NCI-H446 (cell line): ENCODE measurements around the gene ATP6AP1.
A peak's percentile ranks its signal among the peaks of the same experiment; 100 is the strongest.

ENCODE experiments used
- DNase-seq, 2 experiments: peaks; one replicate each; lab custom pipeline; 2025; lab: John Stamatoyannopoulos, UW

ATP6AP1 gene

DNA sequence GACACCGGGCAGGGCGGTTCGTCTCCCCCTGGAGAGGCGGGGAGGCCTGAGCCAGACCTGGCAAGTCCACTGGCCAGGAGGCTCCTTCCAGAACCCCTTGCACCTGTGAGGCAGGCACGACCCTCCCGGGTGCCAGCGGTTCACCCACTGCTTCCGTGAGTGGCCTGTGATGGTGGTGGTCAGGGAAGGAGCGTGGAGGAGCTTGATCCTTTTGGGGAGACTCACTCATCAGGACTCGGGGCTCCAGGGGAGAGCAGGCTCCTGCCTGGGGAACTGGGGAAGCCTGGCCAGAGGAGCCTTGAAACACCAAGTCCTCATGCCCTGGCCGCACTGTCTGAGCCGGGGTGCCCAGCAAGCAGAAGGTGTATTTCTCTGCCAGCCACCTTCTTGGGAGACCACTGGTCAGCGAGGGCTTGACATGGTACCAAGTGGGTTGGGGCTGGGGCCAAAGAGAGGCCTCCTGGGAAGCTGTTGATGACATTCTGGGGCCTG is 16.3 kb downstream of the ATP6AP1 start:
- no peak for DNase-seq

DNA sequence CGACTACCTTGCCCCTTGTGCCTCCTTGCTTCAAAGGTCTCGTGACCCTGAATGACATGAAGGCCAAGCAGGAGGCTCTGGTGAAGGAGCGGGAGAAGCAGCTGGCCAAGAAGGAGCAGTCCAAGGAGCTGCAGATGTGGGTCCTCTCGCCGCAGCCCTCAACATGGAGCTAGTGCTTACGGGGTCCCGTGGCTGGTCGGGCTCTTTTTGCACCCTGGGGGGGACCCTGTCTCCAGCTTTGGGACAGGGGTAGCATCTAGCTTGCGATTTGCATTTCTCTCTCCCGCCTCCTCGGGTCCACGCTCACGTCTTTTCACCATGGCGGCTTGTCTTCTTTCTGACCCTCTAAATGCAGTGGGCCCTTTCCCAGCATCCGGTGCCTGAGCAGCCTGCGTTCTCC is 17.3 kb downstream of the ATP6AP1 start:
- DNase-seq, result no peak

- DNase-seq, result no peak
These were observed 18.0 kb downstream of the ATP6AP1 start for GRCh38 chrX:154446430-154446829.

- no peak for DNase-seq
These were observed 20.0 kb downstream of the ATP6AP1 start for GRCh38 chrX:154448484-154448883.

- no peak for DNase-seq
These were observed 21.1 kb downstream of the ATP6AP1 start for GRCh38 chrX:154449618-154450017.

DNA sequence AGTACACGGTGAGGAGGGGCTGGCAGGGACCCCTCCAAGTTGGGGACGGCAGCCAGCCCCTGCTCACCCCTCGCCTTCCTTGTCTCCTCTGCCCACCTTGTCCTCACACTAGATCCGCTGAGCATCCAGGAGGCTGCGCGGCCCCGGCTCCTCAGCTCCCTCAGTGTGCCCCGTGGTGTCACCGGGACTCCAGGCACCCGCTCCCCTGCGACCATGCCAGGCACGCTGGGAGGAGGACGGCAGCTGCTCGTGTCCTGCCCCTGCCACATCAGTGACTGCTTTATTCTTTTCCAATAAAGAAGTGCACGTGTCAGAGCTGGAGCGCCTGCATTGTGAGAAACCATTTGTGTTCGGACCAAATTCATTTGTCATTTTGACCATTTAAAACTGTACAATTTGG is 21.8 kb downstream of the ATP6AP1 start:
- no peak for DNase-seq

- no peak for DNase-seq
These were observed 24.3 kb downstream of the ATP6AP1 start for GRCh38 chrX:154452823-154453222.

DNA sequence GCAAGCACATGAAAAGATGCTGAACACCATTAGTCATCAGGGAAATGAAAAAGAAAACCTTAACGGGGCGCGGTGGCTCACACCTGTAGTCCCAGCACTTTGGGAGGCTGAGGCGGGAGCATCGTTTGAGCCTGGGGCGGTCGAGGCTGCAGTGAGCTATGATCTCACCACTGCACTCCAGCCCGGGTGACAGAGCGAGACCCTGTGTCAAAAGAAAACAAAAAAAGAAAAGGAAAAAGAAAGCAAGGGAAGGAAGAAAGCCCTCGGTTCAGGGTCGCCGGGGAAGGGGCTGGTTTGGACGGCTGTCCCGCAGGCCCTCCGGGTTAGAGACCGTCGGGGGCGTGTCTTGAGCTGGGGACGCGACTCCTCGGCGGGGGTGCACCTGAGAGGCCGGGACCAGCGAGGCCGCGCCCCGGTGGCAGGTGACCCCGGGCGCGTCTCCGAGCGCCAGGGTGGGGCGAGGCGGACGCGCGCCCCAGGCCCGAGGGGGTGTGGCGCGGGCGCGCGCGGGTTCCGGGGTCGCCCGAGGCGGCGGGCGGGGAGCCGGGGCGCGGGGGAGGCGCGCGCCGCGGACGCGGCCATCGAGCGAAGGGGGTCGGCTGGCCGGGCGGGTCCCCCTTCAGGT is 29.1 kb downstream of the ATP6AP1 start:
- DNase-seq, result peak in 1 of 2 experiments; percentile 47

GRCh38 chrX:154458116-154458953 is 29.9 kb downstream of the ATP6AP1 start, which contains the start of gene PLXNA3:
TSS of gene PLXNA3 (plus strand) at chrX:154458281. CDS start at chrX:154460184, 1,903 bp downstream.
- DNase-seq, result peak in 1 of 2 experiments; percentile 47

DNA sequence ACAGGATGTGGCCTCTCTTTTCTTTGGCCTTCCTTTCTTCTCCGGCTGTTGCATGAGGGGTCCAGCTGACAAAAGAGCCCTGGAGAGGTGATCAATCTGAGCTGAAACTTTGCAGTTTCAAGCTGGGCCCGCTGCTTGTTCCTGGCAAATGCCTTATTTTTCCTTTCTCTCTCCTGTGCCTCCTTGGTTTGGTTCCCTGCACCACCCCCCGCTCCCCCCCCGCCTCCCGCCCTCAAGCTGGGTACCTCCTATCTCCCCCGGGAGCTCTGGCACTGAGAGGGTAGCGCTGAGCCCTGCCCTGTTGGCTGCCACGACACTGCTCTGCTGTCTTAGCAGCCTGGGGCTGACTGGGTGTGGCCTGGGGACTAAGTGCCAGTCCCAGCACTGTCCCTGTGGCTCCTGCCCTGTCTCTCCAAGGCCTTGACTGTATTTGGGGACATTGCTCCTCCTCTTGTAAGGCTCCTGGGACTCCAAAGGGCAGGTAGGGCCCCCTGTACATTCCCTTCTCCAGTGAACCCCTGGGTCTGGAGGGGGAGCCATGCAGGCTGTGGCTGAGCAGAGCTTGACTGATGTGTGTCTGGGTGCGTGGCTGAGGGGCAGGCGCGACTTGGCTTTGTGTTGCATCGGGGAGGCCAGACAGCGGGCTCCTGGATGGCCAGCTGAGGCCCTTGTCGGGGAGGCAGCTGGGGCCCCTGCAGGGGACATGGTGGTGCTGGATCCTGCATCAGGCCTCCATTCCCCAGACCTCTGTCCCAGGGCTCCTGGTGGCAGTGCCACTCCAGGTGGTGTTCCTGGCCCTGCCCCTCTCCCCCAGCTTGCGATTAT is 30.7 kb downstream of the ATP6AP1 start:
- peak in 1 of 2 experiments; percentile 30 for DNase-seq

DNA sequence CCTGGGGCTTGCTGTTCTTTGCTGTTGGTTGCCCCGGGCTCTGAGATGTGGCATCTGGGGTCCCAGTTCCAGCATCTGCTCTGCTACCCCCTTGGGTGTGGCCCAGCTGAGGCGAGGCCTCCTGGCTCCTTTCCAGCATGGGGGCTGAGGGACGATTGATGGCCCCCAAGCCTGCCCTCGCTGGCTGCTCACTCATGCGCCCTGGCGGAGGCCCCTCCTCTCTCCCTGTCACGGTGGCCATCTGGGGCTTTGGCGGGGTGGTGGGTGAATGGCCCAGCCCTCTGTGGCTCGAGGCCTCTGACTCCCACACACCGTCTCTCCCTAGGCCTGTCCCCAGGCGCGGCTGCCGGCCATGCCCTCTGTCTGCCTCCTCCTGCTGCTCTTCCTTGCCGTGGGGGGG is 31.4 kb downstream of the ATP6AP1 start:
- no peak for DNase-seq

GRCh38 chrX:154460326-154460725 is 31.8 kb downstream of the ATP6AP1 start:
- DNase-seq, result no peak

DNA sequence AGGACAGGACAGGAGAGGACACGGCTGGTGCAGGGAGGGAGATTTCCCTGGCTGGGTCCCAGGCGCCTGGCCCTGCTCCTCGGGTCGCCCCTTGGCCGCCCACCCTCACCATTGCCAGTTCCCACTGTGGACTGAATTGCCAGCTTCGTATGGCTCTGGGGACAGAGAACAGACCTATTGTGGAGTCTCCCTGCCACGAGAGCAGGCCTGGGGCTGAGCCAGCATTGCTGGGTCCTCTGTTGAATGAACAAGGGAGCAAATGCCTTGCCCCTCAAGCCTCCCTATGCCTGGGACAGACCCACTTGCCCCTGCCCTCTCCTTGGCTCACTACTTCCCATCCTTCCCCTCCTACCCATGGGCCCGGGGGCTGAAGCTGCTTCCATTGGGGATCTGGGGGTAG is 33.9 kb downstream of the ATP6AP1 start:
- no peak for DNase-seq

- no peak for DNase-seq
These were observed 35.2 kb downstream of the ATP6AP1 start for GRCh38 chrX:154463611-154464220.

GRCh38 chrX:154464806-154465365 is 36.4 kb downstream of the ATP6AP1 start:
- no peak for DNase-seq

GRCh38 chrX:154465601-154466000 is 37.1 kb downstream of the ATP6AP1 start:
- no peak for DNase-seq

DNA sequence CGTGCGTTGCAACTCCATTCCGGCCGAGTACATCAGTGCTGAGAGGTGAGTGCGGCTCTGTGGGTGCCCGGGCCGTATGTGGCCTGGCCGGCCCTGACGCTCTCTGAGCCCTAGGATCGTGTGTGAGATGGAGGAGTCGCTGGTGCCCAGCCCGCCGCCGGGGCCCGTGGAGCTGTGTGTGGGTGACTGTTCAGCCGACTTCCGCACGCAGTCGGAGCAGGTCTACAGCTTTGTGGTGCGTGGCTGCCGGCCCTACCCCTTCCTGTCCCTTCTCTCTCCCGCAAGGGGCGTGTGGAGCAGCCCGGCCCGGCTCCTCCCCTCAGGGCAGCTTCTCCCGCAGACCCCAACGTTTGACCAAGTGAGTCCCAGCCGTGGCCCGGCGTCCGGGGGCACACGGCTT is 37.6 kb downstream of the ATP6AP1 start:
- no peak for DNase-seq

DNA sequence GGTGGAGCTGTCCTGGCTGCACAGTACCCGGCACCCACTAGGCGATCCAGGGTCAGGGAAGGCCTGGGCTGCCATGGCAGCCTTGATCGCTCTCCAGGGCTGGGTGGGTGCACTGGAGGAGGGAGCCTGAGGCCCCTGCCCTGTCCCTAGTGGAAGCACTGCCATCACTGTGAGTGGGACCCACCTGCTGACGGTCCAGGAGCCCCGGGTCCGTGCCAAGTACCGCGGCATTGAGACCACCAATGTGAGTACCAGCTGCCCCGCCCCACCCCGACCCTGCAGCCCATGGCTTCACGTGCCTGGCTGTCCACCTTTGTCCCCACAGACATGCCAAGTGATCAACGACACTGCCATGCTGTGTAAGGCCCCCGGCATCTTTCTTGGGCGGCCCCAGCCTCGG is 38.4 kb downstream of the ATP6AP1 start:
- DNase-seq, result no peak

GRCh38 chrX:154467556-154467955 is 39.1 kb downstream of the ATP6AP1 start:
- no peak for DNase-seq

- DNase-seq, result no peak
These were observed 39.7 kb downstream of the ATP6AP1 start for GRCh38 chrX:154468217-154468616.

GRCh38 chrX:154469114-154469513 is 40.6 kb downstream of the ATP6AP1 start:
- DNase-seq, result no peak

- no peak for DNase-seq
These were observed 41.4 kb downstream of the ATP6AP1 start for GRCh38 chrX:154469880-154470279.
